ENCODE measurements around the gene TEX54.
A peak's percentile ranks its signal among the peaks of the same experiment; 100 is the strongest.

TEX54 gene

GRCh38 chr11:62816557-62816956 is 16.1 kb downstream of the TEX54 start:
- no peak for TF ChIP-seq CTCF (IDR thresholded peaks at IDR 0.05; ENCODE audit: low read depth, low read length, missing control alignments)
- no peak for DNase-seq (ENCODE audit: low read depth)
- no peak overlapping the region for H3K4me3 ChIP-seq (ENCODE audit: low read depth, low read length)

- DNase-seq (ENCODE audit: low read depth), result no peak
- H3K4me3 ChIP-seq (ENCODE audit: low read depth, low read length), result no peak overlapping the region
- TF ChIP-seq CTCF (IDR thresholded peaks at IDR 0.05; ENCODE audit: low read depth, low read length, missing control alignments), result no peak
Measured at GRCh38 chr11:62811659-62812058, 21.0 kb downstream of the TEX54 start.

GRCh38 chr11:62810748-62811147 is 21.9 kb downstream of the TEX54 start:
- H3K4me3 ChIP-seq (ENCODE audit: low read depth, low read length), result no peak overlapping the region
- no peak for TF ChIP-seq CTCF (IDR thresholded peaks at IDR 0.05; ENCODE audit: low read depth, low read length, missing control alignments)
- no peak for DNase-seq (ENCODE audit: low read depth)

GRCh38 chr11:62806611-62807121 is 26.0 kb downstream of the TEX54 start:
- H3K4me3 ChIP-seq (ENCODE audit: low read depth, low read length), result no peak overlapping the region; the same call in 1 of the 2 replicates
- no peak for TF ChIP-seq CTCF (IDR thresholded peaks at IDR 0.05; ENCODE audit: low read depth, low read length, missing control alignments)
- DNase-seq (ENCODE audit: low read depth), result no peak

- DNase-seq (ENCODE audit: low read depth), result no peak
- H3K4me3 ChIP-seq (ENCODE audit: low read depth, low read length), result peak overlapping the region; percentile 61
- TF ChIP-seq CTCF (IDR thresholded peaks at IDR 0.05; ENCODE audit: low read depth, low read length, missing control alignments), result no peak
Measured at GRCh38 chr11:62805961-62806441, 26.6 kb downstream of the TEX54 start.

- peak within 1 kb of the TSS; percentile 61 for H3K4me3 ChIP-seq (ENCODE audit: low read depth, low read length)
- TF ChIP-seq CTCF (IDR thresholded peaks at IDR 0.05; ENCODE audit: low read depth, low read length, missing control alignments), result peak; percentile 19
- peak; percentile 84 for DNase-seq (ENCODE audit: low read depth)
Measured at GRCh38 chr11:62805076-62805892, 27.4 kb downstream of the TEX54 start, which contains the start of gene NXF1. Gene NXF1 (minus strand): TSS chr11:62805440. CDS start chr11:62805356, 84 bp downstream.
